ENCODE data around the gene IL18R1. TPM values are rescaled to one million over a fixed set of nuclear protein-coding genes. Genes with fewer than 3 reads are reported as not detected.

IL18R1 gene
- total RNA-seq, 2 donors from 2014 or later, result 17.4 to 31.7 TPM

DNA sequence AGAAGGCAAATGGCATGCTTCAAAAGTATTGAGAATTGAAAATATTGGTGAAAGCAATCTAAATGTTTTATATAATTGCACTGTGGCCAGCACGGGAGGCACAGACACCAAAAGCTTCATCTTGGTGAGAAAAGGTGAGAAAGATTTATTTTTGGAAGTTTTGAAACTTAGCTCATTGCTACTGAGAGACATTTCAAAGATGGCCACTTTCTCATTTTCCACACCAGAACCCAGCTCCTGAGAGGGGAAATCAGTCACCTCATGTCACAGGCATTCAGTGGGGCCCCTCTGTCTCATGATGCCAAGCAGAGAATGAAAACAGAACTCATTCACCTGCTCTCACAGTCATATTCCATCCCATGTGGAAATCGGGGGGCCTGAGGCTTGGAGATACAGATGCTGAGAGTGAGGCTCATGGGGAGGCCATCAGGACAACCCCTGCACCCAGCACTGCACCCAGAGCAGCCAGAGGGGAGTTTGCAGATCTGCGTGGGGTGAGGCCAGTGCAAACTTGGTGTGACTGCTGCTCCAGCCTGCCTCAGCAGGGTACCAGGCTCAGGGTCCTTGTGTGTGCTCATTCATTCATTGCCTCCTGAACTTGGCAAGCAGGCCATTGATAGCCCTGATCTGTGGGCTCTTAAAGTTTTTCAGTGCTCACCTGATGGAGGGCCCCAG lies 31.4 kb downstream of the IL18R1 start:
- H3K9me3 ChIP-seq (ENCODE audit: control insufficient read depth, low read length, poor library complexity, severe bottlenecking), result peaks cover 3% of the 10 kb centered on the region
- Mint-ChIP-seq H3K36me3 (ENCODE audit: low read depth) (peaks cover 12% of the 10 kb centered on the region), H3K4me1 (peaks cover 28% of the 10 kb centered on the region), H3K4me3 (no peak overlapping the region), H3K27ac (no peak overlapping the region), H3K27me3 (no peaks in the 10 kb centered on the region)
- no peak for DNase-seq
- ATAC-seq, result no peak

GRCh38 chr2:102387763-102388546 lies 32.4 kb downstream of the IL18R1 start:
- Mint-ChIP-seq H3K27me3 (no peaks in the 10 kb centered on the region), H3K4me3 (no peak overlapping the region), H3K36me3 (ENCODE audit: low read depth) (peaks cover 12% of the 10 kb centered on the region), H3K27ac (peak overlapping the region; percentile 0), H3K4me1 (peaks cover 28% of the 10 kb centered on the region)
- H3K9me3 ChIP-seq (ENCODE audit: control insufficient read depth, low read length, poor library complexity, severe bottlenecking), result no peaks in the 10 kb centered on the region
- DNase-seq (no peak), ATAC-seq (no peak)

DNA sequence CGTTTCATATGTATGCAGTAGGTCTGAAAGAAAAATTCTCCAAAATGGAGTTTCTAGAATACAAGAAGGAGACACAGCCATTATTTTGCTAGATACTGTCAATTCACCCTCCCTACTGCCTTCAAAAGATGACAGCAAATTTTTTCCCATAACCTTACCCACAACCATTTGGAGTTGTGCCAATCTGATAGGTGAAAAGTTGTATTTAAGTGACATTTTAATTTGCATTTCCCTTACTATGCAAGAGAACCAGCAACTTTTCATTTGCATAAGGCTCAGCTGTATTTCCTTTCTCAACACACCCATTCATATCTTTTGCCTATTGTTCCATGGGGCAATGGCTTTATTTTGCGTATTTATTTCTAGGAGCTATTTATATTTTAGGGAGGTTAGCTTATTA lies 36.0 kb downstream of the IL18R1 start:
- peak overlapping the region; percentile 10 for H3K4me3 Mint-ChIP-seq
- H3K36me3 Mint-ChIP-seq (ENCODE audit: low read depth), result peaks cover 9% of the 10 kb centered on the region
- DNase-seq (no peak), ATAC-seq (peak; percentile 78)
- no peaks in the 10 kb centered on the region for H3K9me3 ChIP-seq (ENCODE audit: control insufficient read depth, low read length, poor library complexity, severe bottlenecking)
- no peaks in the 10 kb centered on the region for H3K27me3 Mint-ChIP-seq
- H3K4me1 Mint-ChIP-seq, result peaks cover 28% of the 10 kb centered on the region
- peak overlapping the region; percentile 45 for H3K27ac Mint-ChIP-seq

GRCh38 chr2:102392096-102392495 lies 36.5 kb downstream of the IL18R1 start:
- ATAC-seq (no peak), DNase-seq (no peak)
- Mint-ChIP-seq H3K4me1 (peaks cover 26% of the 10 kb centered on the region), H3K36me3 (ENCODE audit: low read depth) (peaks cover 8% of the 10 kb centered on the region), H3K4me3 (no peak overlapping the region), H3K27me3 (no peaks in the 10 kb centered on the region), H3K27ac (peak overlapping the region; percentile 2)
- H3K9me3 ChIP-seq (ENCODE audit: control insufficient read depth, low read length, poor library complexity, severe bottlenecking), result no peaks in the 10 kb centered on the region

DNA sequence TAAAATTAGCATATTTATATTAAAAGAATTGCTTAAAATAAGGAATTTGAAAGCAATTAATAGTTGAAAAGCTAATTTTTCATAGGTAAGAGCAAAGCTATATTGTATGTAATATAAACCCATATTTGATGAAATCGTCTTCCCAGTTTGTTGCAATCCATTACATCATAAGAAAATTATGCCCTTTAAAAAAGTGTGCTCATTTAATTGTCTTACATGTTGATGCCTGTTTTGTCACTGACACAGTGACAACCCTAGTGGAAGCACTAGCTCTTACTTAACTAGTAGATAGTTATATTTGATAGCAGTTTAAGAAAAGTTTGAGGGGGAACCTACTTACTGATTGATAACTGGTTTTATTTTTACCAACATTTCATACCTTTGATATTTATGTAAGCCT lies 37.3 kb downstream of the IL18R1 start:
- no peaks in the 10 kb centered on the region for H3K9me3 ChIP-seq (ENCODE audit: control insufficient read depth, low read length, poor library complexity, severe bottlenecking)
- ATAC-seq (no peak), DNase-seq (no peak)
- no peak overlapping the region for H3K4me3 Mint-ChIP-seq
- H3K36me3 Mint-ChIP-seq (ENCODE audit: low read depth), result peaks cover 2% of the 10 kb centered on the region
- H3K27me3 Mint-ChIP-seq, result no peaks in the 10 kb centered on the region
- peaks cover 19% of the 10 kb centered on the region for H3K4me1 Mint-ChIP-seq
- H3K27ac Mint-ChIP-seq, result no peak overlapping the region

GRCh38 chr2:102396012-102396411 lies 40.4 kb downstream of the IL18R1 start:
- peaks cover 18% of the 10 kb centered on the region for H3K4me1 Mint-ChIP-seq
- H3K4me3 Mint-ChIP-seq, result no peak overlapping the region
- no peaks in the 10 kb centered on the region for H3K36me3 Mint-ChIP-seq (ENCODE audit: low read depth)
- H3K27ac Mint-ChIP-seq, result no peak overlapping the region
- no peaks in the 10 kb centered on the region for H3K9me3 ChIP-seq (ENCODE audit: control insufficient read depth, low read length, poor library complexity, severe bottlenecking)
- H3K27me3 Mint-ChIP-seq, result no peaks in the 10 kb centered on the region
- no peak for DNase-seq
- ATAC-seq, result no peak

DNA sequence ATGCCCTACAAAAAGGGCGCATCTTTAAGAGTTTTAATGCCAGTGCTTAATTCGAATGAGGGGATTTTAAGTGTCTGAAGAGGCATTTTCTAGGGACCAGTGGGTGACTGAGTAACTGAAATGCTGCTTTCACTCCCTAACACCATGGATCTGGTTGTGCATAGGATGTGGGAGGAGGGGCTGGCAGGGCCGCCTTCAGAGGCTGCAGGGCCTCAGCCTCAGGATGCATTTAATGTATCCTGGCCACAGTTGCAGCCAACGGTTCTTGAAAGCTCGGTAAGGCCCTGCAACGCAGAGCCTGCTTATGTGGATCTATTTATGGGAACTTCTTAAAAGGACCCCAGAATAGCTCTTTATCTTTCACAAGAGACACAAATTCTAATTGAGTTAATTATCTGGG lies 41.6 kb downstream of the IL18R1 start:
- Mint-ChIP-seq H3K4me1 (peaks cover 15% of the 10 kb centered on the region), H3K36me3 (ENCODE audit: low read depth) (no peaks in the 10 kb centered on the region), H3K27ac (no peak overlapping the region), H3K27me3 (no peaks in the 10 kb centered on the region), H3K4me3 (no peak overlapping the region)
- no peak for ATAC-seq
- no peaks in the 10 kb centered on the region for H3K9me3 ChIP-seq (ENCODE audit: control insufficient read depth, low read length, poor library complexity, severe bottlenecking)
- no peak for DNase-seq

DNA sequence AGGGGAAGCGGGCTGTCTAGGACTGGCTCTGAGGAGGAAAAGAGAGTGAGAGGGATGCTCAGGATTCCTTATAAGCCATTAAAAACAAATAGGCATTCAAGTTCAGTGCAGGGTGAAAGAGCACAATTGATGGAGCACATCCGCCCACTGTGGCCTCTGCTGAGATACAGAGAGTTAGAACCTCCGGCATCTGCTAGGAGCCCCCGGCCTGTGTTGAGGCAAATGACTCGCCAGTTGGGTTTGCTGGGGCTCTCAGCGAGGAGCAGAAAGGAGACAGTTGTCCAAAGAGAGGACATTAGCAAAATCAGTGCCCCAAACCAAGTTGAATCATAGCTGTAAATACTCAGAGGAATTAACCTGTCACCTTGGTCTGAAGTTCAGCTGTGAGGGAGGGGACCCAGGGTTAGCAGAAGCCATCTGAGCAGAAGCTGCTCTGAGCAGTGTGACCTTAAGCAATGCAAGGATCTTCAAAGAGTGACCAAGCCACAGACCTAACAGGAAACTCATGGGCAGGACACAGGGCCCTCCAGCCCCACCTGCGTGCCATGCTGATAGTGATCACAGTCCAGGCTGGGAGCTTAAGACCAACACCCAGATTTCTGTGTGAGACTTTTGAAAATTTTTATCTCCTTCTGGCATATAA lies 44.0 kb downstream of the IL18R1 start:
- no peaks in the 10 kb centered on the region for H3K27me3 Mint-ChIP-seq
- no peak for DNase-seq
- no peak overlapping the region for H3K4me3 Mint-ChIP-seq
- H3K4me1 Mint-ChIP-seq, result peaks cover 15% of the 10 kb centered on the region
- ATAC-seq, result no peak
- H3K27ac Mint-ChIP-seq, result peak overlapping the region; percentile 68
- H3K9me3 ChIP-seq (ENCODE audit: control insufficient read depth, low read length, poor library complexity, severe bottlenecking), result no peaks in the 10 kb centered on the region
- no peaks in the 10 kb centered on the region for H3K36me3 Mint-ChIP-seq (ENCODE audit: low read depth)

GRCh38 chr2:102401456-102401855 lies 45.9 kb downstream of the IL18R1 start:
- ATAC-seq (no peak), DNase-seq (no peak)
- no peaks in the 10 kb centered on the region for H3K9me3 ChIP-seq (ENCODE audit: control insufficient read depth, low read length, poor library complexity, severe bottlenecking)
- peaks cover 15% of the 10 kb centered on the region for H3K4me1 Mint-ChIP-seq
- no peak overlapping the region for H3K4me3 Mint-ChIP-seq
- H3K36me3 Mint-ChIP-seq (ENCODE audit: low read depth), result no peaks in the 10 kb centered on the region
- H3K27ac Mint-ChIP-seq, result peak overlapping the region; percentile 39
- H3K27me3 Mint-ChIP-seq, result no peaks in the 10 kb centered on the region

GRCh38 chr2:102401865-102402264 lies 46.3 kb downstream of the IL18R1 start:
- ATAC-seq, result no peak

GRCh38 chr2:102410952-102411351 lies 55.4 kb downstream of the IL18R1 start:
- Mint-ChIP-seq H3K4me1 (no peaks in the 10 kb centered on the region), H3K4me3 (no peak overlapping the region), H3K27ac (no peak overlapping the region), H3K36me3 (ENCODE audit: low read depth) (no peaks in the 10 kb centered on the region), H3K27me3 (no peaks in the 10 kb centered on the region)
- no peaks in the 10 kb centered on the region for H3K9me3 ChIP-seq (ENCODE audit: control insufficient read depth, low read length, poor library complexity, severe bottlenecking)
- ATAC-seq (no peak), DNase-seq (no peak)

More at GRCh38 chr2:102401865-102402264, 46.3 kb downstream of the IL18R1 start:
- H3K27me3 Mint-ChIP-seq, result no peaks in the 10 kb centered on the region
- H3K36me3 Mint-ChIP-seq (ENCODE audit: low read depth), result no peaks in the 10 kb centered on the region
- H3K4me1 Mint-ChIP-seq, result peaks cover 15% of the 10 kb centered on the region
- H3K9me3 ChIP-seq (ENCODE audit: control insufficient read depth, low read length, poor library complexity, severe bottlenecking), result no peaks in the 10 kb centered on the region
- H3K27ac Mint-ChIP-seq, result peak overlapping the region; percentile 39
- no peak for DNase-seq
- no peak overlapping the region for H3K4me3 Mint-ChIP-seq

DNA sequence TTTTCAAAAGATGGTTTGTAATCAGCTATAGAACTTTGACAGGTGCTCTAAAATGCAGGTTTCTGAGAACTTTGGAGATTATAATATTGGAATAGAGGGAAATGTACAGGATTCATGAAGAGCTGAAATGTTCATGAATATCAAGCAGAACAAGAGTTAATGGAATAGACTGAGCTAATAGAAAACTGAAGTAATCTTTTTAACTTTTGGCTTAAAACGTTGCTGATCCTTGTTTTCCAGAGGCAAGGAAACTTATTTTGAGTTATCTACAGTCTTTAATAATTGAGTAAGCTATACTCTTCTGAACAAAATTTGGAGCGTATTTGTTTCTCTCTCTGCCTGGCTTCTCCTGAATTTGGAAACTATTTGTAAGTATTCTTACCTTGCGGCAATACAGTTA lies 56.6 kb downstream of the IL18R1 start:
- Mint-ChIP-seq H3K4me1 (peaks cover 3% of the 10 kb centered on the region), H3K27ac (no peak overlapping the region), H3K4me3 (no peak overlapping the region), H3K36me3 (ENCODE audit: low read depth) (no peaks in the 10 kb centered on the region), H3K27me3 (no peaks in the 10 kb centered on the region)
- H3K9me3 ChIP-seq (ENCODE audit: control insufficient read depth, low read length, poor library complexity, severe bottlenecking), result no peaks in the 10 kb centered on the region
- ATAC-seq (no peak), DNase-seq (no peak)

GRCh38 chr2:102417946-102418345 lies 62.4 kb downstream of the IL18R1 start:
- H3K27ac Mint-ChIP-seq, result peak overlapping the region; percentile 65
- no peaks in the 10 kb centered on the region for H3K27me3 Mint-ChIP-seq
- ATAC-seq (peak; percentile 70), DNase-seq (no peak)
- H3K4me3 Mint-ChIP-seq, result peak overlapping the region; percentile 54
- H3K4me1 Mint-ChIP-seq, result peaks cover 40% of the 10 kb centered on the region
- no peaks in the 10 kb centered on the region for H3K9me3 ChIP-seq (ENCODE audit: control insufficient read depth, low read length, poor library complexity, severe bottlenecking)
- no peaks in the 10 kb centered on the region for H3K36me3 Mint-ChIP-seq (ENCODE audit: low read depth)

Data from T-helper 17 cell (primary cell).